GM12872 (cell line): ENCODE data around the gene AP1M1.

ENCODE experiments used
- TF ChIP-seq, protein P1 (sequence below): IDR thresholded peaks from 3 replicates; pipeline ENCODE4 v1.5.1; 2011; ENCODE audit warnings: low read depth, mild to moderate bottlenecking, low read length, moderate library complexity; ENCODE audit not compliant: insufficient read depth

Gene AP1M1

DNA sequence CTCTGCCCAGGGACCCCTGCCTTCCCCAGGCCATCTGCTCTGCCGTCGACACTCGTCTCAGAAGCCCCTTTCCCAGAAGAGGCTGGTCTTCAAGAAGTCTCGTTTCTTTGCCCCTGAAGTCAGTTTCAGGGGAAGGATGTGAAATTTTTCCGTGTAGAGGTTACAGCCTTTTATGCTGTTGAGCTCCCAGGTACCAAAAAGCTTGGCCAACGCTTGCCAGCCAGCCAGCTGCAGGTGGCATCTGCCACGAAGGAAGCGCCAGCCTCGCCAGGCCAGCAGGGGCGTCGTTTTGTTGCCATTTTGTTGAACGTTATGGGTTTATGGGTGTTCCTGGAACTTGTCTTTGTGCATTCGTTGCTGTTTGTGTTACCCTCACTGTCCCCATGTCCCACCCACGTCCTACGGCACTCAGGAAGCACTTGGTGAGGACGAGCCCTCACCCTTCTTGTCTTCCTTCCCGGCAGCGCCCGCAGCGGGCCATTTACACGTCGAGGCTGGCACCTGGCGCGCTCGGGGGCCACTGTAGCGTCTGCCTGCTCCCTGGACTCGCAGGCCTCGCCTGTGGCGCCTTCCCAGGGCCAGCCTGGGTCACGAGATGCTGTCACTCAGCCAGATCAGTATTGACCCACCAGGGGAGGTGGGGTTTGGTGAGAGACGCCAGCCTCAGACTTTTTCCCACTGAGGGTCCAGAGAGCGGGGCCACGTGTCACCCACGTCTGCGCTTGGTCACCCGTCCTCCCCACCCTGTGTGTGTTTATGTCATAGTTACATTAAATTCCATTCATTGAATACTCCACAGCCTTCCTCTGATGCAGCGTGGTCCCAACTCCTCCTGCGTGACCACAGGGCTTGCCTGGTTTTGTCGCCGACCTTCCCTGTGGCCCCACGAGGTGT lies 37.1 kb downstream of the AP1M1 start:
- TF ChIP-seq, protein P1, sequence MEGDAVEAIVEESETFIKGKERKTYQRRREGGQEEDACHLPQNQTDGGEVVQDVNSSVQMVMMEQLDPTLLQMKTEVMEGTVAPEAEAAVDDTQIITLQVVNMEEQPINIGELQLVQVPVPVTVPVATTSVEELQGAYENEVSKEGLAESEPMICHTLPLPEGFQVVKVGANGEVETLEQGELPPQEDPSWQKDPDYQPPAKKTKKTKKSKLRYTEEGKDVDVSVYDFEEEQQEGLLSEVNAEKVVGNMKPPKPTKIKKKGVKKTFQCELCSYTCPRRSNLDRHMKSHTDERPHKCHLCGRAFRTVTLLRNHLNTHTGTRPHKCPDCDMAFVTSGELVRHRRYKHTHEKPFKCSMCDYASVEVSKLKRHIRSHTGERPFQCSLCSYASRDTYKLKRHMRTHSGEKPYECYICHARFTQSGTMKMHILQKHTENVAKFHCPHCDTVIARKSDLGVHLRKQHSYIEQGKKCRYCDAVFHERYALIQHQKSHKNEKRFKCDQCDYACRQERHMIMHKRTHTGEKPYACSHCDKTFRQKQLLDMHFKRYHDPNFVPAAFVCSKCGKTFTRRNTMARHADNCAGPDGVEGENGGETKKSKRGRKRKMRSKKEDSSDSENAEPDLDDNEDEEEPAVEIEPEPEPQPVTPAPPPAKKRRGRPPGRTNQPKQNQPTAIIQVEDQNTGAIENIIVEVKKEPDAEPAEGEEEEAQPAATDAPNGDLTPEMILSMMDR: no peak

DNA sequence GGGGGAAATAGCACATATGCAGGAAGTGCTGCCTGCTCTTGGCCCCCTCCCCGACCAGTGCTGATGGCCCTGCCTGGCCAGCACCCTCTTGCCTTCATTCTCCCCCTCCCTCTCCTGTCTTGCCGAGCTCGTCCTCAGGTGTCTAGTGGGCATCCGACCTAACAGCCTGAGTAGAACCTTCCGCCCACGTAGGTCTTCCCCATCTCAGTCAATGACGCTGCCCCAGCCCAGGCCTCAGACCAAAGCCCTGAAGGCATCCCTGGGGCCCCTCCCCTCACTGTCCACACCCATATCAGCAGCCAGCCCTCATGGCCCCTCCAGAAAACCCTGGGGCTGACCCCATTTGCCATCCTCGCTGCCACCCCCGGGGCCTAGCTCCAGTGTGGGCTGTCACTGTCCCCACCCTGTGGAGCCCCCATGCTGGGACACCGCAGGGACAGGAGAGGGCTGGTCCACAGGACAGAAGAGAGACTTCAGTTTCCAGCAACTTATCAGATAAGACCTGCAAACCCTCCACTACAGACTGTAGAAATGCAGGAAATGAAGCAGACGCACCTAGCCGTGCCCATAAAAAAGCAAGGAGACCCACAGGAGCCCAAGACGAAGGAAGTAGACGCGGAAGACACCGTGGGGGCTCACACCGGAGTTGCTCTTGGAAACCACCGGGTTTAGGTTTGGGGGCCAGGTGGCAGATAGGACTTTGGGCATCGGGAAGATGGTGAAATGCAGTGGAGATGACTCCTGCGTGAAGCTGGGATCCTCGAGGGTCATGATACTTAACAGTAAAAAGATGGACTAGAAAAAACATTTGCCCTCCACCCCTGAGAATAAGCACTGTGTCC lies 38.3 kb downstream of the AP1M1 start:
- TF ChIP-seq, protein P1: no peak

DNA sequence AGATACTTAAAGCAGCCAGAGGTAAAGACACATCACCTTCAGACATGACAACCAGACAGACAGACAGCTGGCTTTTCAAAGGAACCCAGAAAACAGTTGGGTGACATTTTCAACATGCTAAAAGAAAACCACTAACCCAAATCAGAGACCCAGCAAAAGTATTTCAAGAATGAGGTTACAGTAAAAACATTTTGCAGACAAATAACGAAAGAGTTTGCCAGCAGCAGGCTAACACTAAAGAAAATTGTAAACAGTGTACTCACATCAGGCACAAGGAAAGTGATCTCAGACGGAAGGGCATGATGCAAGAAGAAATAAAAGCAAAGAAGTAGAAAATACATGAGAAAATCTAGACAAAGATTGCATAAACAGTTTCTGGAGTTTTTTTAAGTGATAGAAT lies 46.4 kb downstream of the AP1M1 start:
- TF ChIP-seq, protein P1: no peak

DNA sequence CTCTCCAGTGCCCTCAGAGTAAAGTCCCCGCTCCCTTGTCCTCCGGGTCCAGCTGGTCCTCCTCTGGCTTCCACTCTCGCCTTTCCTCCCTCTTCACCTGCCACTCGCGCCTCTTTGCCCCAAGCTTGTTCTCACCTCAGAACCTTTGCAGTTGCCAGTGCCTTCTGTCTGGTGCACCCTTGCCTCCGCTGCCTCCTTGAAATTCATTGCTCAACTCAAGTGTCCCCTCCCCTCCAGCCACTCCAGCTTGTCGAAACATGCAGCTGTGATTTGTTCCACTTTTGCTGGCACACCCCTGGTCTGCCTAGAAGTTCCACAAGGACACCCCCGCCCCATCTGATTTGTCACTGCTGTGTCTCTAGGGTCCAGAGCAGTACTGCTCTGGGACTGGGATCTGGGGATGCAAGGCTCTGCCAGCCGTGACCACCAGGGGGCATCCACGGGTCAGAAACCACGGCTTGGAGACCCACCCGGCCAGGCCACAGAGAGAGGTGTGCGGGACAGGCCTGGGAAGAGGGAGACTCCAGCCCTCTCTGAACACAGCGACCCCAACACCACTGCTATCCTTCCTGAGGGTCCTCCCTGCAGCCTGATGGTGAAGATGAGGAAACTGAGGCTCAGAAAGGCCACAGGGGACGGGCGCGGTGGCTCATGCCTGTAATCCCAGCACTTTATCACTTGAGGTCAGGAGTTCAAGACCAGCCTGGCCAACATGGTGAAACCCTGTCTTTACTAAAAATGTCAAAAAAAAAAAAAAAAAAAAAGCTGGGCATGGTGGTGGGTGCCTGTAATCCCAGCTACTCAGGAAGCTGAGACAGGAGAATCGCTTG lies 49.9 kb downstream of the AP1M1 start:
- TF ChIP-seq, protein P1: peak; percentile 95

DNA sequence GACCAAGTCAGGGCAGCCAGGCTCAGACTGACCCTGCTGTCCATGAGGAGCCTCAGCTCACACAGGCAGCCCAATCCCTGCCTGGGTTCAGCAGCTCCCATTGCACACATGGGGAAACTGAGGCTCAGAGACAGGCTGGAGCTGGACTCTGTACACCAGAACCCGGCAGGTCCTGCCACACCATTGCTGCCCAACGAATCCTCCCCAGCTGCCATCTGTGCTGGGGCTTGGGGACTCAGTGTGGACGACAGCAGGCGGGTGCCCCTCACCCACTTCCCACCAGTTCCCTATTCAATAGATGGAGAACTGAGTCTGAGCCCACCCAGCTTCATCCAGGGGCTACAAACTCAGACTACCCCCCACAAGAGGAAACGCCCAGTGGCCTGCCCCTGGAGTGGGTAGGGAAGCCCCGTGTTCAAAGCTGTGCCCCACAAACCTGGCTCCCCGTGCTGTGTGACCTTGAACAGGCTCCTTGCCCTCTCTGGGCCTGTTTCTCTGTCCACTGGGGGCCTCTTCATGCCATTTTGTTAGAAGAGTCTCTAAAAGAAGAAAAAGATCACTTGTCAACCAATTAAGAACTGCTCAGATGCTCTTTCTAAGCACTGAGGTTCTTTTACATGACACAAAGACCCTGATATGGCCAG lies 50.8 kb downstream of the AP1M1 start:
- TF ChIP-seq, protein P1: no peak

DNA sequence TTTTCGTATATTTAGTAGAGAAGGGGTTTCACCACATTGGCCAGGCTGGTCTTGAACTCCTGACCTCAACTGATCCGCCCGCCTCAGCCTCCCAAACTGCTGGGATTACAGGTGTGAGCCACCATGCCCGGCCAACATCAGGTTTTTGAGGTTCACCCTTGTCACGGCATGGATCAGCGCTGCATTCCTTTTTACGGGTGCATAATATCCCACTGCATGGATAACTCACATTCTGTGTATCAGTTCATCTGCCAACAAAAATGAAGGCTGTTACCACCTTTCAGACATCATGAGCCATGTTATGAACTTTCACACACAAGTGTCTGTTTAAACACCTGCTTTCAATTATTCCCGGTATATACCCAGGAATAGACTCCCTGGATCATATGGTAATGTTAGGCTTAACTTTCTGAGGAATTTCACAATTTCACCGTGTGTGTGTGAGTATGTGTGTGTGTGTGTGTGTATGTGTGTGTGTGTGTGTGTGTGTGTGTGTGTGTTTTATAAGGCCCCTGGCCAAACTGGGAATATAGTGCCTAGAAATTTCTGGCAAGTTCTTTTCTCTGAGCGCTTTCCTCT lies 52.2 kb downstream of the AP1M1 start:
- TF ChIP-seq, protein P1: no peak
